HG03159 (cell line): ENCODE measurements around the gene ITPRIPL2.
A peak's percentile ranks its signal among the peaks of the same experiment; 100 is the strongest.

ENCODE experiments used
- ATAC-seq: cut with Tn5 transposase; IDR thresholded peaks from one replicate; pipeline ENCODE4 v1.9.1; 2021; ENCODE audit warnings: mild to moderate bottlenecking, moderate library complexity; ENCODE audit not compliant: unreplicated experiment

Gene ITPRIPL2

GRCh38 chr16:19113577-19114358, at the start of gene ITPRIPL2:
Gene ITPRIPL2, plus strand, starts transcription at chr16:19113964. Its CDS starts 498 bp downstream, at chr16:19114462.
- ATAC-seq: no peak

GRCh38 chr16:19066988-19067348, 46.8 kb upstream of the ITPRIPL2 start:
- ATAC-seq: no peak

- peak; percentile 89 for ATAC-seq
These were observed 46.2 kb upstream of the ITPRIPL2 start, which contains the start of gene COQ7 for GRCh38 chr16:19067349-19068236. Gene COQ7, plus strand, starts transcription at chr16:19067614. Its CDS starts 51 bp downstream, at chr16:19067665.

GRCh38 chr16:19068237-19068815, 45.4 kb upstream of the ITPRIPL2 start:
- no peak for ATAC-seq

- ATAC-seq: no peak
These were observed 41.7 kb upstream of the ITPRIPL2 start for GRCh38 chr16:19071811-19072777.

- no peak for ATAC-seq
These were observed 40.4 kb upstream of the ITPRIPL2 start for GRCh38 chr16:19073344-19073743.

- ATAC-seq: no peak
These were observed 39.9 kb upstream of the ITPRIPL2 start for GRCh38 chr16:19073863-19074262.

- no peak for ATAC-seq
These were observed 38.3 kb upstream of the ITPRIPL2 start for GRCh38 chr16:19075511-19075910.

- no peak for ATAC-seq
These were observed 35.9 kb upstream of the ITPRIPL2 start for GRCh38 chr16:19077879-19078278.

- no peak for ATAC-seq
These were observed 30.1 kb upstream of the ITPRIPL2 start for GRCh38 chr16:19083670-19084069.

- no peak for ATAC-seq
These were observed 29.6 kb upstream of the ITPRIPL2 start for GRCh38 chr16:19084139-19084538.

GRCh38 chr16:19084879-19085278, 28.9 kb upstream of the ITPRIPL2 start:
- ATAC-seq: no peak

GRCh38 chr16:19085679-19086200, 28.0 kb upstream of the ITPRIPL2 start:
- no peak for ATAC-seq

GRCh38 chr16:19086322-19087199, 27.2 kb upstream of the ITPRIPL2 start:
- ATAC-seq: peak; percentile 82

GRCh38 chr16:19088341-19088916, 25.3 kb upstream of the ITPRIPL2 start:
- no peak for ATAC-seq

- ATAC-seq: no peak
These were observed 24.3 kb upstream of the ITPRIPL2 start for GRCh38 chr16:19089410-19089955.

GRCh38 chr16:19090916-19091315, 22.8 kb upstream of the ITPRIPL2 start:
- no peak for ATAC-seq

GRCh38 chr16:19092653-19093410, 20.9 kb upstream of the ITPRIPL2 start:
- ATAC-seq: no peak
